T1000 (cell line): ENCODE measurements around the gene KIF26A.
"Not testable (repeated sequence)": the region's sequence is repeated elsewhere in the genome, so short reads cannot be mapped to it uniquely, and the experiment has no call there.

Experiments
- DNase-seq: peaks from one replicate; lab custom pipeline; 2025; ENCODE audit warnings: mixed read lengths; lab: John Stamatoyannopoulos, UW

KIF26A gene

DNA sequence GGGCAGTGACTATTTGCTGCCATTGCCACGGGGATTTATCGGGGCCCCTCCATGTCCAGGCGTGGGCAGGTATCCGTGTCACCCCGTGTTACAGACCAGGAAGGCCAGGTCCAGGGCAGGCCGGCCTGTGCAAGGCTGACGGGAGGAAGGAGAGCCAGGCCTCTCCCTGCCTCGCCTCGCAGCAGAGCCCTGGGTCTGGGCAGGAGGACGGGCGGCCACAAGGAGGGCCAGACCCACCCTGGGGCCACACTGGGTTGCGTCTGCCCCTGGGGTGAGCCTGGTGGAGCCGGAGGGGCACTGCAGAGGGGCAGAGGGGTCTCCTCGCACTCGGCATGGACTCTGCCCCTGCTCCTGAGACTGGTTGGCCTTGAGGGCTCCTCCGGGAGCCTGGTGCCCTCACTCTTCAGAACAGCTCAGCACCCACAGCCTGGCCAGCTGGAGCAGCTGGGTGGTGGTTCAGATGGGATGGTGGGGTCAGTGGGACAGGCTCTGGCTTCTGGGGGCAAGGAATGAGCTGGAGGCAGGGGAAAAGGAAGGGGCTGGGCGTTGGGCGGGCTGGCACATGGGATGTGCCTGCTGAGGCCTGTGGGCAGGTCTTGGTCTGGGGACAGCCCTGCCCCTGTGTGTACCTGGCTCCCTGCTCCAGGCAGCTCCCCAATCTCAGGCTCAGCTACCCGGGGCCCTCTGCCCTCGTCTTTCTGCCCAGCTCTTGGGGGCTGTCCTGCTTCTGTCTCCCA lies 53.9 kb downstream of the KIF26A start:
- no peak for DNase-seq

DNA sequence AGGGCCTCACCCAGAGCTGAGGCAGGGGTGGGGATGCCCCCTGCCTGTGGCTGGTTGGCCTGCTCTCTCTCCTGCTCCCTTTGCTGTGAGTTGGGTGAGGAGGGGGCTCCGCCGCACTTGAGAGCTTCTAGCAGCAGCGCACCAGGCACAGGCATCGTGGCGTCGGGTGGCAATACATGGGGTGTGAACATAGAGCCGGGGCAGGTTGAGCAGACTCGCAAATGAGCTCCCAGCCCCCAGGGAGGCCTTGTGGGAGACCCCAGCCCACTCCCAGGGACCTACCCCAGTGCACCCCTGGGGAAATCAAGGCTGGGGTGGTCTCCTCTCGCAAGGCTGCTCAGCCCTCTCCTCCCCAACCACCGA lies 54.5 kb downstream of the KIF26A start:
- no peak for DNase-seq

DNA sequence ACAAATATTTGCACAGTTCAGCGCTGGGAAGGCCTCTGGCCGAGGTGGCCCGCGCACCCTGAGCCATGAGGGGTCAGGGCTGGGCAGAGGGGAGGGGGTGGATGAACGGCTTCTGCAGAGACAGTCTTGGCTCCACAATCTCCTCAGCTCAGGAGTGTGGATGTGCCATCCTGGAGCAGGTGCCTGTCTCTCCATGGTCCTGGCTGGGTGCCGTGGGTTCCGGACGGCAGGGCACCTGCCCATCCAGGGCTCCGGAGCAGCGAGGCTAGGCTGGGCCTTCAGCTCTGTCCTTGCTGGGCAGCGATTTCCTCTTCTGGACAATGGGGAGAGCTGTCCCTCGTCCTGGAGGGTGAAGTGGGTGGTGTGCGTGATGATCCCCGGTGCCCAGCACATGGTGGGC lies 55.6 kb downstream of the KIF26A start:
- DNase-seq: no peak

DNA sequence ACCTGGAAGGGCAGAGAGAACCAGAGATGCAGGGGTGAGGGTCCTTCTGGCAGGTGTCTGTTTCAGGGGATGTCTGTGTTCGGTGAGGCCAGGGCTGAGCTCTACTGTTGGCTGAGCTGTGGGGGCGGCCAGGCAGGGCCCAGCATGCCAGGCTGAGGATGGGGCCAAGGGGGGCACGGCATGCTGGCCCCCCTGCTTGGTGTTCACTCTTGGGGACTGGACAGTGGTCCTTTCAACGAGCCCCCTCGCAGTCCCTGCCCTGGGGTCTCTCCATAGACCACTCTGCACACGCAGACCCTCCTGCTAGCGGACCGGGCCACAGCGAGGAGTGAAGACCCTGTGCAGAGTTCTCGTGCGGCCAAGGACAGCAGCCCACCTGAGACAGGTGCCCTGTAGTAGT lies 56.3 kb downstream of the KIF26A start:
- no peak for DNase-seq

DNA sequence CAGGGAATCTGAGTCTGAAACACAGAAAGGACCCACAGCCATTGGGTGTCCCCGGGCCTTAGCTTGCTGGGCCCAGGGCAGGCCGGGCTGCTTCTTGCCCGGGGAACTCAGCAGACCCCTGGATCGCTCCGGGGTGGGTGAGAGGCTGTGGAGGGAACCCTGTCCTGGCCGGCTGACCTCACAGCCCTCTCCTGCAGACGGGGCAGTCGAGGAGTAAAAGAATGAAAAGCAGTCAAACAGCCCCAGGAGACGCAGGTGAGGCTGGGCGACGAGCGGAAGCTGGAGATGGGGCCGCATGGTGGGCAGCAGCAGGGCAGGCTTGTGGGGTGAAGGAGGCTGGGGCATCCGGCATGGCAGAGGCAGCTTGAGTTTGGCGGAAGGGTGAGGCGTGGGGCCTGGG lies 57.0 kb downstream of the KIF26A start:
- DNase-seq: no peak

DNA sequence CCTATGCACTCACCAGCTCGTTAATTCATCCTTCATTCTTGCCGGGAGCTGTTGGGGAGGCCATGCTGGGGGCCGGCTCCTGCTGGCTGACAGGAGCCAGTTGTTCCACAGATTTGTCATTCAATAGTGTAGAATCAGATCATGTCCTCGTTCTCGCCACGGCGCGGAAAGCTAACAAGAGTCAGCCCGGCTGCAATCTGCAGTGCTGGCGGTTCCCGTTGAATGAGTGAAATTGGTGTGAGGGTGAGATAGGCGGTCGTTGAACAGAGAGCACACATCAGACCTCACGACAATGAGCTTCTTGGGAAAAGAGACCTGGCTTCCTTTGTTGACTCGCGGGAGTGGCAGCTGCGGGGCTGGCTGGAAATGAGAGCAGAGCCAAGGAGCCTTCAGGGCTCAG lies 57.5 kb downstream of the KIF26A start:
- no peak for DNase-seq

DNA sequence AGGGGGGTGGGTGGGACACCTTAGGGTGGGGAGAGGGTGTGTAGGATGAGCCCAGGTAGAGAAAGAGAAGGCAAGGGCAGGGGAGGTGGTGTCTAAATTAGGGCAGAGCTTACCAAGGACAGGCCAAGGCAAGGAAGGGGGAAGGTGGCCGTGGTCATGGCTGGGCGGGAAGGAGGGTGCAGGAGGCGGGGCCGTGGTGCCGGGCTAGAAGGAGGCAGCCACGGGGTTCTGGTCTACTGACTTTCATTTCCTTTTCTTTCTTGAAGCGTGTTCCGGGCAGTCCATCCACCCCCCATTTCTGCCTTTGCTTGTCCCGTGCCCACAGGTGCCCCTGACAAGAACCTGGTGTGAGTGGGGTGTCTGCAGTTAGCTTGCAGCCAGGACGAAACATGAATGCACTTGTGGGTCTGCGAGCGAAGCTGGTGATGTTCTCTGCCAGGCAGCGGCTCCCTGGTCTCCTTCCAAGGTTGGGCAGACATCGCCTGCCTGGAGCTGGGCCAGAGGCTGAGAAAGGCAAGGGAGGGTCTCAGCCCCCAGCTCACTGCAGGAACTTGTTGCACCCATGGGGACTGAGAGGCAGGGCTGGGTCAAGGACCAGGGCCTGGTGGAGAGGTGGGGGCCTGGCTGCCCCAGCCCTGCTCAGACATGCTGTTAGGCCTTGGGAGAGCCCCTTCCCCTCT lies 58.2 kb downstream of the KIF26A start:
- no peak for DNase-seq

DNA sequence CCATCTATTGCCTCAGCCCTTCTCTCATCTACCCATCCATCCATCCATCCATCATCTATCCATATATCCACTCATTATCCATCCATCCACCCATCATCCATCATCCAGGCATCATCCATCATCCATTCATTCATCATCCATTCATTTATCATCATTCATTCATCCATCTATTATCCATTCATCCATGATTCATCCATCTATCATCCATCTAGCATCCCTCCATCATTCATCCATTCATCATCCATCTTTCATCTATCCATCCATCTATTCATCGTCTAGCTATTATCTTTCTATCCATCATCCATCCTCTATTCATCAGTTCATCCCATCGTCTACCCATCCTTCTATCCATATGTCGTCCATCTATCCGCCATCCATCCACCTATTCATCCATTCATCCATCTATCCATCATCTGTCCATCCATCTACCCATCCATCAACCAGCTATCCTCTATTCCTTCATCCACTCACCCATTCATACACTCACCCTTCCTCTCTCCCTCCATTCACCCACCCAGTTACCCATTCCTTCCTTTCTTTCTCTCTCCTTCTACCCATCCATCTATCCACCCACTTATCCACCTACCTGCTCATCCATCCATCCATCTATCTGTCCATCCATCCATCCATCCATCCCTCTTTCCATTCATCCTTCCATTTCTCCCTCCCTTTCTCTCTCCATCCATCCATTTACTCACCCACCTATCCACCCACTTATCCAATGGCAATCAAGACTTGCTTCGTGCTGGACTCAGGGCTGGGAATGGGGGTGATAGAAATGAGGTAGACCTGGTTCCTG lies 59.3 kb downstream of the KIF26A start:
- DNase-seq: no peak

DNA sequence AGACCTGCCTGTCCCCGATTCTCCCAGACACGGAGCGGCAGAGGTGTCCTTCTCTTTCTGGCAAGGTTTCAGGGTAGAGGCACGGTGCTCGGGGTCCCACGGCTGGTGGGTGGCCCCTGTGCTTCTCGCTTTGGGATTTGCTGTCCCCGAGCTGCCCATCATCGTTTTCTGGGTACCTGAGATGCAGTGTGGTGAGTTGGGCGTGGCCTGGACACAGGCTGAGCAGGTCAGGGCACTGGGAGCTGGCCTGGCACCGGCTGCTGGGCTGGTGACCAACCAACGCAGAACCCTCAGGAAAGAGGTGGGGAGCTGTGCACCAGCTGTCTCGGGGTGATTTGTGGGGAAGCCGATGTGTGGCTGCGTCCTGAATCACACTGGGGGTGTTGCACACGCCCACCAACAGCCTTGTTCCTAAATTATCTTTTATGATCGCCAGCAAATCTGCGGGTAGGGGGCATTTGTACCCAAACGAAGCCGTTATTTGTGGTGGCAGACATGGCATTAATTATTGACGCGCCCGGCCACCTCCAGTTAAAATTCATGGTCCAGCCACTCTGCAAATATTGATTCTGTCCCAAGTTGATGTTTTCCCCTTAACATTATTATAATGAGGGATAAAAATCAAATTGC lies 61.0 kb downstream of the KIF26A start:
- no peak for DNase-seq

DNA sequence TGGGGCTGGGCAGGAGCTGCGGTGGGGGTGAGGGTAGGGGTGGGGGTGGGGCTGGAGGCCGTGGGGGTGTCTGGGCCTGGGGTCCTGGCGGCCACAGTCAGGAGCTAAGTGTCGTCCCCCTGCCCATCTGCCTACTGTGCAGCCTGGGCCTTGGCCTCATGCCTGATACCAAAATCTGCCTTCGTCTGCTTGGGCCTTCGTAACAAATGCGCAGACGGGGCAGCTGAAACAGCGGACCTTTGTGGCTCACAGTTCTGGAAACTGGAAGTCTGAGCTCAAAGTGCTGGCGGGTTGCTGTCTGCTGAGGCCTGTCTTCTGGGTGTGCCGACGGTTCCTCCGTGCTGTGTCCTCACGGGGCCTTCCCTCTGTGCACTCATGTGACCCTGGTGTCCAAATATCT lies 61.7 kb downstream of the KIF26A start:
- DNase-seq: no peak

DNA sequence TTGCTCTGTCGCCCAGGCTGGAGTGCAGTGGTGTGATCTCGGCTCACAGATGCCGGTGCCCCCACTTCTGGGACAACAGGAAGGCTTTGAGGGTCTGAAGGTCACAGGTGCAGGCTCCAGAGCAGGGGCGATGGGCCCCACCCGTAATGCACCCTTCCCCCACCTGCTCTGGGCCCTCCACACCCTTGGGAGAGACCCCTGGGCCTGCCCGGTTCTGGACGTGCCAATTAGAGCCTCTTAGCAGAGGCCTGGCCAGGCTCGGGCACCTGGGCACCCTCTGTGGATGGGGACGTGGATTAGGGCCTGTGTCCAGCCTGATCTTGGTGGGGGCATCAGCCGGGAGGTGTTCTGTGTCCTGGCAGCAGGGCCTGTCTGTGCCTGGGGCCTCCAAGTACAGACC lies 62.2 kb downstream of the KIF26A start:
- DNase-seq: no peak

DNA sequence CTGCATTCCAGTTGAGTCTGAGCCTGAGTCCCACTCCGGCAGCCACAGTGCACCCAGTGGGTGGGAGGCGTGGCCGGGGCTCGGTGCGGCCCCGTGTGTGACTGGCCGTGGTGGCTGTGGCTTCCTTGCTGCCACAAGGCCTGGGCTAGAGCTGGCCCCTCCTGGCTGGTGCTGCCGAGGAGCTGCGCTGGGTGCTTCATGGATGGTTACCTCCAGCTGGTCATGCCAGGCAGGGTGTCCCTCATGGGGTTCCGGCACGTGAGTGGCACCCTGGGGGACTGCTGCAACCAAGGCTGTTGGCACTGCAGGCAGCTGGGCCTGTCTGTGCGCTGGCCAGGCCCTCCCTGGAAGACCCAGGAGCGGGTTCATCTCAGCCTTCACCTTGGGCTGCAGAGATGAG lies 62.7 kb downstream of the KIF26A start:
- DNase-seq: no peak

DNA sequence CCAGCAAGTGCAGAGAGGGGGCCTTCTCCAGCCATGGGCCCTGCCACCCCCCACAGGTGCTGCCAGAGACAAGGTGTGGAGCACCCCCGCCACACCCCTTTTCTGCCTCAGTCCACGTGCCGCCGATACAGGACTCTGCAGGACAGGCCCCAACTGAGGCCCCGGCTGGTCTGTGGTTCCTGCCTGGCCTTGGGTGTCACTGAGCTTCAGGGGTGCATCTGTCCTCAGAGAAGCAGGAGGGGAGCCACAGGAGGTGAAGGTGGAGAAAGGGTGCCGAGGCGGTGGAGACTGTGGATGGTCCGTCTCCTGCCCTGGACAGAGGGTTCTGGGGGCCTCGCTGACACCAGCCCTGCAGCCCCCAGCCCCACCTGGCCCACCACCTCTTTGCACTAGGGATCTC lies 63.1 kb downstream of the KIF26A start:
- DNase-seq: no peak

DNA sequence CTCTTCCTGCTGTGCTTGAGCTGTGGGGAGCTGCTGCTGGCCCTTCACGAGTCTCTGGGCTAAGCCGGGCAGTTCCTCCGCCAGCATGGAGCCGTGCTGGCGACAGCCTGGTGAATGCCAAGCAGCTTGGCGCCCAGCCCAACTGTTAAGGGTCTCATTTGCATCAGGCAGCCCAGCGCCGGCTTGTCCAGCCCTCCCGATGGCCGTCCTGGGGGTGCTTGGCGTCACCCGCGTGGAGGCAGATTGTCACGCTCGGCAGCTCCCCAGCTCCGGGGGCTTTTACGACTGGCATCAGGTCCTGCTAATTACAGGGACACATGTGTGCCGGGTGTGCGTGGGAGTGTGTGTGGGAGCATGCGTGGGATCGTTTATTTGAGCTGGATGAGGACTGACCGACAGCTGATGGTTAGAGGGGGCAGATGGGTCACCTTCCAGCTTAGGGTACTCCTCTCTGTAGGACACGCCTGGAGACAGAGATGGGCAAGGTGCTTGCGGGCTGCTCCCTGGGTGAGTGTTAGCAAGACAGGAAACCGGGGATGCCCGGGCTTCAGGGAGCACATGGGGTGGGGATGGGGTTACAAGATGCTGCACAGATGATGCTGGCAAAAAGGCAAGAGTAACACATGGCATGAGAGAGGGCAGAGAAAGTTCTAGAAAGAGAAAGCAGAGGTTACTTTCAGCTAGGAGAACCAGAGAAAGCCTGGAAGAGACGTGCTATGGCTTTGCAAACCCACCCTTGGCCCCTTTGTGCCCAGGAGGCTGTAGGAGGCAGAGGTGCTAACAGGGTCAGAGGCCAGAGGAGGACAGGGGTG lies 64.1 kb downstream of the KIF26A start:
- no peak for DNase-seq

DNA sequence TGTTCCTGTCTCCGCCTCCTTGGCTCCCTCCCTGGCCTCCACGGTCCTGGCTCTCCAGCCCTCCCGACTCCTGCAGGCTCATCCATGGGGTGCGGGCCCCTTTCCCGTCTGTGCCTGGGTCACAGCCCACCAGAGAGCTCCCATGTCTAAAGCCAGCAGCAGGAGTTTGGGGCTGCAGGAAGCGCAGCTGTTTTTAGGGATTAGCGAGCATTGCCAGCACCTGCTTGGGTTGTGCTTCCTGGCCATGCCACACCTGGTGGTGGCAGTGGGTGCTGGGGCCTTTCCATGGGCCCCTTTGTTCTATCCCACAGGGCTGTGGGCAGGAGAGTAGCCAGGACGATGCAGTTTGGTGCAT lies 64.7 kb downstream of the KIF26A start:
- DNase-seq: no peak

DNA sequence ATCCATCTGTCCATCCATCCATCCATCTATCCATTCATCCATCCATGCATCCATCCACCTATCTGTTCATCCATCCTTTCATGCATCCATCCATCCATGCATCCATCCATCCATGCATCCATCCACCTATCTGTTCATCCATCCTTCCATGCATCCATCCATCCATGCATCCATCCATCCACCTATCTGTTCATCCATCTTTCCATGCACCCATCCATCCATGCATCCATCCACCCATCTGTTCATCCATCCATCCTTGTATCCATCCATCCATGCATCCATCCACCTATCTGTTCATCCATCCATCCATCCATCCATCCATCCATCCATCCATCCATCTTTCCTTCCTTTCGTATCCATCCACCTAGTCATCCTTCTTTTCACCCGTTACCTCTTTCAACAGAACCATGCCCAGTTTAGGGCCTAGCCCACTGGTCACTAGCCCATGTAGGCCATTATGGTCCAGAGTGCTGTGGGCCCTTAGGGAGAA lies 66.3 kb downstream of the KIF26A start:
- no peak for DNase-seq

DNA sequence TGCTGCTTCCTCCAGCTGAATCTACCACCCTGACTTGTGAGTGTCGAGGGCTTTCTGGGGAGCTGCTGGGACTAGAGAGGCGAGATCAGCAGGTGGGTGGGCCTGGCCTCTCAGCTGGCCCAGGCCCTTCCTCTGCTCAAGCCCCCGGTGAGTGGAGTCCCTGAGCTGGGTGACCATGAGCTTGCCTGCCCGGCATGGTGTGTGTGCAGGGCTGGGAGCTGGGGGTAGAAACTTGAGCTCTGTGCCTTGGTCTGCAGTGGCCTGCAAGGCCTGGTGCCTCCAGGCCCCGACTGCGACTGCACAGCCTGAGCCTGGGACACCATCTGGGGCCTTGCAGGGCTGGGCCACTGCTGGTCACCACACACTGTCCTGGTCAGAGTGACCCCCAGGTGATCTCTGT lies 67.4 kb downstream of the KIF26A start:
- no peak for DNase-seq

DNA sequence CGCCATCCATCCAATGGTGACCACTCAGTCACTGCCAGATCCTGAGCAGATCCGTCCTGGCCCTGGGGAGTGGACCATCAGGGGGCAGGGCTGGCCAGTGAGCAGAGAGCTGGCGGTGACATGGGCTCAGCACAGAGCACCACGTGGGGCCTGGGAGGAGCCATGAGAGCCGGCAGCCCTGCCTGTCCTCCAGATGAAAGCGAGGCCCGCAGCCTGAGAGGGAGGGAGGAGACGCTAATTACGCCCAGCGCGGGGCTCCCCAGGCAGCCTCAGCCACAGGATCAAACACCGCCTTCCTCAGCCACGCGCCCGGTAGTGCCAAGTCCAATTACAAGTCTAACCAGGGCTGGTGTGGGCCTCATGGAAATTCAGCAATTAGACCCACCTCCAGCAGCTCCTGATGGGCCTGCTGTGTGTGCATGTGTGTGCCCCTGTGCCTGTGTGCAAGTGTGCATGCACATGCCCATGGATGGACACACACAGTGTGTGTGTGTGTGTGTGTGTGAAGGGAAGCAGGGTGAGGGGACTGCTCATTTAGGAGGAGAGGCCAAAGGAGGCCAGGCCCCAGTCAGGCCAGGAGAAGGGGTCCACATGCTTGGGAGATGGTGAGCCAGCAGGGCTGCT lies 68.0 kb downstream of the KIF26A start:
- no peak for DNase-seq

DNA sequence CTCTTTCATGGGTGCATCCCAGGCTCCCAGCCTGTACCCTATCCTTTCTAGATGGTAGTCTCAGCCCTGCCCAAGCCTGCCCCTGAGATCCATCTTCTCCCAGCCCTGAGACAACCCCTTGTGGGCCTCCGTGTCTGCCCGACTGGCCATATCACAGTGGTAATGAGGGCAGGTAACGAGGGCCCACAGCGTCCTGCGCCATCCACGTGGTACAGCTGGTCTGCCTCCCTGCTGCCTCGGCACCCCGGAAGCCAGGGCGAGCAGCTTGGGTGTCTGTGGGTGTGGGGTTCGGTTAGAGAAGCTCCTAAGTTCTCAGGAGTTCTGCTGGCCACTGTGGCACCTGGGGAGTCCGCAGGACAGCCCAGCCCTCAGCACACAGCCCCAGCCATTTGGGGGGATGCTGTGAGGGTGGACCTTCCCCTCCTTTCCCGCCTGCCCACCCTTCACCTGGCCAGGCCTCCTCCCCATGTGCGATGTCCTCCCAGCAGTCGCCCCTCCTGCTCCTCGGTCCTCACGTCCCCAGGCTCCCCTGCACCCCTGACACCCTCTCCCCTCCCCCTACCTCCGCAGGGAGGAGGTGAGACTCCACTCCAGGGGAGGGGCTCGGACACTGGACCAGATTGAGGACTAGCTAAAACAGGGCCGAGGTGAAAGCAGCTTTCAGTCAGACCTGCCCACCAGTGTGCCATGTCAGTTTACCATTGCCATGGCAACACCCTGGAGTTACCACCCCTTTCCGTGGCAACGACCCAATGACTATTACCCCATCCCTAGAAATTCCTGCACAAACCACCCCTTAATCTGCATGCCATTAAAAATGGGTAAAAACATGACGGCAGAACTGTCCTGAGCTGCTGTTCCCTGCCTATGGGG lies 69.0 kb downstream of the KIF26A start:
- no peak for DNase-seq

DNA sequence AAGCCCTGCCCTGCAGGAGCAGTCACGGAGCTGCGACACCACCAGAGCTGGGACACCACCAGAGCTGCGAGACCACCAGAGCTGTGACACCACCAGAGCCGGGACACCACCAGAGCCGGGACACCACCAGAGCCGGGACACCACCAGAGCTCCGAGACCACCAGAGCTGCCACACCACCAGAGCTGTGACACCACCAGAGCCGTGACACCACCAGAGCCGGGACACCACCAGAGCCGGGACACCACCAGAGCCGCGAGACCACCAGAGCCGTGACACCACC lies 69.6 kb downstream of the KIF26A start:
- DNase-seq: not testable (repeated sequence)

DNA sequence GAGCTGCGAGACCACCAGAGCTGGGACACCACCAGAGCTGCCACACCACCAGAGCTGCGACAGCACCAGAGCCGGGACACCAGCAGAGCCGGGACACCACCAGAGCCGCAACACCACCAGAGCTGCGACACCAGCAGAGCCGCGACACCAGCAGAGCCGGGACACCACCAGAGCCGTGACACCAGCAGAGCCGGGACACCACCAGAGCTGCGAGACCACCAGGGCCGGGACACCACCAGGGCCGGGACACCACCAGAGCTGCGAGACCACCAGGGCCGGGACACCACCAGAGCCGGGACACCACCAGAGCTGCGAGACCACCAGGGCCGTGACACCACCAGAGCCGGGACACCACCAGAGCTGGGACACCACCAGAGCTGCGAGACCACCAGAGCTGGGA lies 69.9 kb downstream of the KIF26A start:
- DNase-seq: not testable (repeated sequence)
